ENCODE data around the gene ERV3-1.
"Not testable (repeated sequence)": the region's sequence is repeated elsewhere in the genome, so short reads cannot be mapped to it uniquely, and the experiment has no call there.

DNA sequence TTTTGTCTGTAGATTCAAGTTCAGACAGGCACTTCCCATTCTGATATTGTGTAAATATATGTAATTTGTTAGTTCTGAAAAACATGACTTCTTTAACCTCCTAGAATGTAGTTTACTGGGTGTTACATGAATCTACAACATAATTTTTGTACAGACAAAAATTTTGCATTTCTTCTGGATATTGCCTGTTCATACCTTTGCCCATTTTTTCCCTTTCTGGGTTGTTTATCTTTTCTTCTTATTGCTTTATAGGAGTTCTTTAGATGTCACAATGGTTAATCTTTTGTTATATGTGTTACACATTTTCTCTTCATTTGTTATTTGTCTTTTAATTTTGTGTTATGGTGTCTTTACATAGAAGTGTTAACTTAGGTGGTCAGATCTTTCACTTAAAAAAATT, 44.7 kb upstream of the ERV3-1 start:
- TF ChIP-seq, protein P1, sequence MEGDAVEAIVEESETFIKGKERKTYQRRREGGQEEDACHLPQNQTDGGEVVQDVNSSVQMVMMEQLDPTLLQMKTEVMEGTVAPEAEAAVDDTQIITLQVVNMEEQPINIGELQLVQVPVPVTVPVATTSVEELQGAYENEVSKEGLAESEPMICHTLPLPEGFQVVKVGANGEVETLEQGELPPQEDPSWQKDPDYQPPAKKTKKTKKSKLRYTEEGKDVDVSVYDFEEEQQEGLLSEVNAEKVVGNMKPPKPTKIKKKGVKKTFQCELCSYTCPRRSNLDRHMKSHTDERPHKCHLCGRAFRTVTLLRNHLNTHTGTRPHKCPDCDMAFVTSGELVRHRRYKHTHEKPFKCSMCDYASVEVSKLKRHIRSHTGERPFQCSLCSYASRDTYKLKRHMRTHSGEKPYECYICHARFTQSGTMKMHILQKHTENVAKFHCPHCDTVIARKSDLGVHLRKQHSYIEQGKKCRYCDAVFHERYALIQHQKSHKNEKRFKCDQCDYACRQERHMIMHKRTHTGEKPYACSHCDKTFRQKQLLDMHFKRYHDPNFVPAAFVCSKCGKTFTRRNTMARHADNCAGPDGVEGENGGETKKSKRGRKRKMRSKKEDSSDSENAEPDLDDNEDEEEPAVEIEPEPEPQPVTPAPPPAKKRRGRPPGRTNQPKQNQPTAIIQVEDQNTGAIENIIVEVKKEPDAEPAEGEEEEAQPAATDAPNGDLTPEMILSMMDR (IDR thresholded peaks at IDR 0.05), result not testable (repeated sequence)
- not testable (repeated sequence) for TF ChIP-seq POLR2A (IDR thresholded peaks at IDR 0.05)

Data from Peyer's patch (tissue), 4 donors.